CD8-positive, alpha-beta memory T cell (primary cell): Measurements from ENCODE around the gene GIMAP8. TPM values are rescaled to one million over a fixed set of nuclear protein-coding genes. Genes with fewer than 3 reads are reported as not detected.
A peak's percentile ranks its signal among the peaks of the same experiment; 100 is the strongest.
"Not testable (repeated sequence)": the region's sequence is repeated elsewhere in the genome, so short reads cannot be mapped to it uniquely, and the experiment has no call there.

ENCODE experiments used
- CTCF ChIA-PET: fragments of 350-600 bp; sonication (Branson Sonifier 250); formaldehyde crosslinking; loops from one replicate; lab custom pipeline; 2021; ENCODE audit warnings: antibody characterized with exemption; lab: Charles Lee
- POLR2A ChIA-PET: fragments of 350-600 bp; sonication (Branson Sonifier 250); formaldehyde crosslinking; loops from one replicate; lab custom pipeline; 2021; ENCODE audit warnings: antibody characterized with exemption; lab: Charles Lee
- DNase-seq, 5 donors: peaks; one replicate each; pipeline versions ENCODE4 v3.0.0 to v3.0.0-alpha.2; 2020 to 2022; ENCODE audit warnings: mixed read lengths in 1 of 5
- H3K27ac ChIP-seq: one replicate; pipeline ENCODE4 v1.7.0; 2013; ENCODE audit warnings: low read depth, mild to moderate bottlenecking, low read length, moderate library complexity
- H3K27me3 ChIP-seq: 2 replicates; pipeline ENCODE4 v1.7.0; 2013; ENCODE audit warnings: low read length, mild to moderate bottlenecking; ENCODE audit not compliant: insufficient read depth, poor library complexity, severe bottlenecking
- H3K36me3 ChIP-seq: 2 replicates; pipeline ENCODE4 v1.7.0; 2013; ENCODE audit warnings: mild to moderate bottlenecking, low read length, moderate library complexity; ENCODE audit not compliant: insufficient read depth
- H3K4me1 ChIP-seq: 2 replicates; pipeline ENCODE4 v1.7.0; 2013; ENCODE audit warnings: mild to moderate bottlenecking, low read length, moderate library complexity; ENCODE audit not compliant: insufficient read depth
- H3K4me3 ChIP-seq: 2 replicates; pipeline ENCODE4 v1.7.0; 2013; ENCODE audit warnings: mild to moderate bottlenecking, low read length
- H3K9me3 ChIP-seq: 2 replicates; pipeline ENCODE4 v1.7.0; 2013; ENCODE audit warnings: mild to moderate bottlenecking, low read length
- H3K27ac Mint-ChIP-seq, 8 donors: one replicate each; pipeline ENCODE4 v1.8.0; 2020 to 2021; ENCODE audit warnings: mixed read lengths in 8 of 8, mild to moderate bottlenecking in 6 of 8, inconsistent platforms in 3 of 8, moderate library complexity in 3 of 8
- H3K27me3 Mint-ChIP-seq, 2 donors: one replicate each; pipeline ENCODE4 v1.8.0; 2020 to 2021; ENCODE audit warnings: mixed read lengths in 2 of 2, mild to moderate bottlenecking in 1 of 2, moderate library complexity in 1 of 2
- H3K36me3 Mint-ChIP-seq, 3 donors: one replicate each; pipeline ENCODE4 v1.8.0; 2020 to 2021; ENCODE audit warnings: mixed read lengths in 3 of 3, inconsistent platforms in 1 of 3, mild to moderate bottlenecking in 1 of 3
- H3K4me1 Mint-ChIP-seq, 3 donors: one replicate each; pipeline ENCODE4 v1.8.0; 2020 to 2021; ENCODE audit warnings: mixed read lengths in 3 of 3, inconsistent platforms in 1 of 3, mild to moderate bottlenecking in 1 of 3
- H3K4me3 Mint-ChIP-seq, 7 donors: one replicate each; pipeline ENCODE4 v1.8.0; 2020 to 2021; ENCODE audit warnings: mixed read lengths in 7 of 7, mild to moderate bottlenecking in 6 of 7, moderate library complexity in 4 of 7, inconsistent platforms in 2 of 7
- H3K9me3 Mint-ChIP-seq, 5 donors: one replicate each; pipeline ENCODE4 v1.8.0; 2020 to 2022; ENCODE audit warnings: mixed read lengths in 5 of 5, mild to moderate bottlenecking in 3 of 5, moderate library complexity in 2 of 5, inconsistent platforms in 1 of 5
- polyA plus RNA-seq: library from polyadenylated mRNA; unstranded; fragments of 300-500 nt; fragmentation: Illumina TruSeq; gene quantifications from one replicate; pipeline ENCODE4 v1.2.3, GENCODE V29; 2021
- total RNA-seq, 2 experiments: library from RNA; stranded (reverse); gene quantifications; one replicate each; pipeline ENCODE4 v1.2.3, GENCODE V29; 2021

Gene GIMAP8
- total and polyA plus RNA-seq, 3 experiments from 2014 or later, result 11.8 to 30.1 (median 12.3) TPM

- ChIA-PET CTCF (interaction anchor here (0.6 to 7.5 kb wide), 5 partner anchors 48 to 249 kb away, joined by 3 to 99 read pairs (median 8); partner anchors contain the start of gene GIMAP8), POLR2A (interaction anchor here (1.0 to 6.6 kb wide), 3 partner anchors 35 to 66 kb away, joined by 3 to 76 read pairs (median 3); partner anchors contain the start of gene GIMAP8)
- Mint-ChIP-seq H3K27me3 (no peaks in the 10 kb centered on the region), H3K9me3 (peaks cover 0 to 9% (median 5%) of the 10 kb centered on the region in 5 donors), H3K4me3 (peak overlapping the region; percentile 98 to 100 (median 100)), H3K4me1 (peaks cover 39 to 46% (median 41%) of the 10 kb centered on the region in 3 donors), H3K27ac (peak overlapping the region; percentile 78 to 99 (median 92)), H3K36me3 (peaks cover 42 to 68% (median 47%) of the 10 kb centered on the region in 3 donors)
- H3K27me3 ChIP-seq, result no peaks in the 10 kb centered on the region
- H3K4me1 ChIP-seq, result peaks cover 26% of the 10 kb centered on the region
- H3K4me3 ChIP-seq, result peak overlapping the region; percentile 97
- DNase-seq, result no peak
- no peaks in the 10 kb centered on the region for H3K9me3 ChIP-seq
- H3K36me3 ChIP-seq, result peaks cover 19% of the 10 kb centered on the region
- peak overlapping the region; percentile 77 for H3K27ac ChIP-seq
Observed at GRCh38 chr7:150516956-150517745, 66.7 kb downstream of the GIMAP8 start.

GRCh38 chr7:150519310-150519709 lies 68.9 kb downstream of the GIMAP8 start:
- Histone ChIP-seq H3K27ac (peak overlapping the region; percentile 38), H3K9me3 (peaks cover 5% of the 10 kb centered on the region), H3K36me3 (peaks cover 19% of the 10 kb centered on the region), H3K27me3 (no peaks in the 10 kb centered on the region), H3K4me3 (peak overlapping the region; percentile 65), H3K4me1 (peaks cover 15% of the 10 kb centered on the region)
- H3K27ac Mint-ChIP-seq, result peak overlapping the region; percentile 76 to 99 (median 92)
- peaks cover 4 to 27% (median 20%) of the 10 kb centered on the region in 5 donors for H3K9me3 Mint-ChIP-seq
- H3K27me3 Mint-ChIP-seq, result no peaks in the 10 kb centered on the region
- ChIA-PET CTCF (interaction anchor here (1.4 to 4.2 kb wide), 4 partner anchors 45 to 236 kb away, joined by 4 to 31 read pairs (median 7); partner anchors contain the start of genes GIMAP4 and GIMAP8), POLR2A (interaction anchor here (0.6 to 6.6 kb wide), 7 partner anchors 17 to 236 kb away, joined by 3 to 76 read pairs (median 3); partner anchors contain the start of genes GIMAP4 and GIMAP8)
- peak overlapping the region; percentile 96 to 100 (median 100) for H3K4me3 Mint-ChIP-seq
- H3K36me3 Mint-ChIP-seq, result peaks cover 43 to 76% (median 56%) of the 10 kb centered on the region in 3 donors
- H3K4me1 Mint-ChIP-seq, result peaks cover 34 to 45% (median 38%) of the 10 kb centered on the region in 3 donors
- no peak for DNase-seq

GRCh38 chr7:150520145-150520544 lies 69.7 kb downstream of the GIMAP8 start:
- H3K4me1 ChIP-seq, result peaks cover 22% of the 10 kb centered on the region
- CTCF ChIA-PET, result interaction anchor here (1.4 to 4.2 kb wide), 3 partner anchors 44 to 70 kb away, joined by 4 to 31 read pairs (median 8); partner anchors contain the start of genes GIMAP4 and GIMAP8
- peaks cover 40 to 51% (median 43%) of the 10 kb centered on the region in 3 donors for H3K4me1 Mint-ChIP-seq
- H3K9me3 Mint-ChIP-seq, result peaks cover 11 to 34% (median 27%) of the 10 kb centered on the region in 5 donors
- peak overlapping the region; percentile 96 to 100 (median 100) for H3K4me3 Mint-ChIP-seq
- peaks cover 8% of the 10 kb centered on the region for H3K9me3 ChIP-seq
- peaks cover 19% of the 10 kb centered on the region for H3K36me3 ChIP-seq
- H3K27me3 ChIP-seq, result no peaks in the 10 kb centered on the region
- peak overlapping the region; percentile 65 for H3K4me3 ChIP-seq
- peak overlapping the region; percentile 76 to 97 (median 90) for H3K27ac Mint-ChIP-seq
- POLR2A ChIA-PET, result interaction anchor here (0.5 to 6.6 kb wide), 10 partner anchors 8 to 235 kb away, joined by 3 to 76 read pairs (median 4); partner anchors contain the start of gene GIMAP8
- peak overlapping the region; percentile 38 for H3K27ac ChIP-seq
- peaks cover 43 to 72% (median 60%) of the 10 kb centered on the region in 3 donors for H3K36me3 Mint-ChIP-seq
- H3K27me3 Mint-ChIP-seq, result no peaks in the 10 kb centered on the region
- DNase-seq, result peak in 1 of 5 donors; percentile 47

- POLR2A ChIA-PET, H3K27ac ChIP-seq, H3K27me3 ChIP-seq, H3K4me3 ChIP-seq, DNase-seq, H3K27me3 Mint-ChIP-seq: not testable (repeated sequence)
- Mint-ChIP-seq H3K9me3 (peaks cover 27 to 53% (median 50%) of the 10 kb centered on the region in 5 donors), H3K36me3 (peaks cover 32 to 63% (median 54%) of the 10 kb centered on the region in 3 donors), H3K4me3 (peak overlapping the region; percentile 40 to 100 (median 99)), H3K27ac (peak overlapping the region; percentile 74 to 97 (median 87)), H3K4me1 (peaks cover 62 to 74% (median 65%) of the 10 kb centered on the region in 3 donors)
- Histone ChIP-seq H3K4me1 (peaks cover 30% of the 10 kb centered on the region), H3K9me3 (peaks cover 12% of the 10 kb centered on the region), H3K36me3 (peaks cover 19% of the 10 kb centered on the region)
- CTCF ChIA-PET, result interaction anchor here (0.7 kb wide), 1 partner anchor 25 kb away, joined by 3 read pairs; no protein-coding TSS in a partner anchor
Observed at GRCh38 chr7:150522931-150523330, 72.5 kb downstream of the GIMAP8 start.

GRCh38 chr7:150524018-150524417 lies 73.6 kb downstream of the GIMAP8 start:
- peaks cover 29 to 64% (median 60%) of the 10 kb centered on the region in 5 donors for H3K9me3 Mint-ChIP-seq
- H3K4me3 Mint-ChIP-seq, result peak overlapping the region in 6 of 7 donors; percentile 53 to 100 (median 94)
- peaks cover 68 to 77% (median 71%) of the 10 kb centered on the region in 3 donors for H3K4me1 Mint-ChIP-seq
- peaks cover 30% of the 10 kb centered on the region for H3K4me1 ChIP-seq
- H3K9me3 ChIP-seq, result peaks cover 20% of the 10 kb centered on the region
- no peak overlapping the region for H3K4me3 ChIP-seq
- no peak overlapping the region for H3K27ac ChIP-seq
- no peaks in the 10 kb centered on the region for H3K27me3 ChIP-seq
- peak overlapping the region; percentile 54 to 97 (median 87) for H3K27ac Mint-ChIP-seq
- H3K36me3 ChIP-seq, result peaks cover 19% of the 10 kb centered on the region
- ChIA-PET CTCF (interaction anchor here (1.2 to 2.5 kb wide), 2 partner anchors 44 to 73 kb away, joined by 3 to 9 read pairs; partner anchors contain the start of genes GIMAP4 and GIMAP8), POLR2A (interaction anchor here (1.8 kb wide), 1 partner anchor 222 kb away, joined by 4 read pairs; no protein-coding TSS in a partner anchor)
- no peaks in the 10 kb centered on the region for H3K27me3 Mint-ChIP-seq
- DNase-seq, result no peak
- H3K36me3 Mint-ChIP-seq, result peaks cover 29 to 66% (median 46%) of the 10 kb centered on the region in 3 donors

Other genes starting within 250 kb of the GIMAP8 start
- gene LRRC61, start 127.3 kb upstream of the GIMAP8 start, total RNA-seq, result 10 to 100 TPM; 27.9 to 32.0 TPM
- 25.8 TPM for gene LRRC61, start 127.3 kb upstream of the GIMAP8 start, polyA plus RNA-seq
- 1 to 10 TPM; 4.5 to 6.6 TPM for gene ACTR3C, start 127.1 kb upstream of the GIMAP8 start, total RNA-seq
- 4.7 TPM for gene ACTR3C, start 127.1 kb upstream of the GIMAP8 start, polyA plus RNA-seq
- gene RARRES2, start 109.0 kb upstream of the GIMAP8 start, total RNA-seq, result not detected
- gene RARRES2, start 109.0 kb upstream of the GIMAP8 start, polyA plus RNA-seq, result not detected
- 10 to 100 TPM; 57.0 to 58.2 TPM for gene REPIN1, start 81.8 kb upstream of the GIMAP8 start, total RNA-seq
- gene REPIN1, start 81.8 kb upstream of the GIMAP8 start, polyA plus RNA-seq, result 60.8 TPM
- 1 to 10 TPM; 6.0 TPM for gene ZNF775, start 71.3 kb upstream of the GIMAP8 start, total RNA-seq
- gene ZNF775, start 71.3 kb upstream of the GIMAP8 start, polyA plus RNA-seq, result 8.7 TPM
- 10 to 100 TPM; 47.3 to 51.4 TPM for gene GIMAP7, start 64.2 kb downstream of the GIMAP8 start, total RNA-seq
- gene GIMAP7, start 64.2 kb downstream of the GIMAP8 start, polyA plus RNA-seq, result 861 TPM
- gene GIMAP4, start 116.8 kb downstream of the GIMAP8 start, total RNA-seq, result 10 to 100 TPM; 57.3 to 59.3 TPM
- gene GIMAP4, start 116.8 kb downstream of the GIMAP8 start, polyA plus RNA-seq, result 577 TPM
- gene GIMAP6, start 181.8 kb downstream of the GIMAP8 start, total RNA-seq, result 10 to 100 TPM; 44.9 to 45.8 TPM
- 199 TPM for gene GIMAP6, start 181.8 kb downstream of the GIMAP8 start, polyA plus RNA-seq
- 10 to 100 TPM; 40.4 to 42.9 TPM for gene GIMAP2, start 235.1 kb downstream of the GIMAP8 start, total RNA-seq
- gene GIMAP2, start 235.1 kb downstream of the GIMAP8 start, polyA plus RNA-seq, result 88.0 TPM